Jurkat, Clone E6-1 (cell line): ENCODE measurements around the gene CDC14A.
"Not testable (repeated sequence)": the region's sequence is repeated elsewhere in the genome, so short reads cannot be mapped to it uniquely, and the experiment has no call there.

Experiments used
- DNase-seq: peaks from one replicate; pipeline ENCODE4 v3.0.0-alpha.2; 2011; ENCODE audit warnings: low read depth, low spot score
- H3K4me3 ChIP-seq: 2 replicates; pipeline ENCODE4 v1.5.1; 2011; ENCODE audit warnings: mild to moderate bottlenecking, low read length, control low read depth, moderate library complexity

Gene CDC14A

GRCh38 chr1:100391675-100392074 is 39.4 kb downstream of the CDC14A start:
- no peak for DNase-seq
- H3K4me3 ChIP-seq: no peak overlapping the region

- H3K4me3 ChIP-seq: no peak overlapping the region
- DNase-seq: no peak
Measured at GRCh38 chr1:100392756-100393155, 40.5 kb downstream of the CDC14A start.

- no peak for DNase-seq
- H3K4me3 ChIP-seq: no peak overlapping the region
Measured at GRCh38 chr1:100394285-100394684, 42.0 kb downstream of the CDC14A start.

- no peak for DNase-seq
- no peak overlapping the region for H3K4me3 ChIP-seq
Measured at GRCh38 chr1:100395913-100396312, 43.6 kb downstream of the CDC14A start.

GRCh38 chr1:100396651-100397050 is 44.3 kb downstream of the CDC14A start:
- H3K4me3 ChIP-seq: no peak overlapping the region
- peak; percentile 70 for DNase-seq

- H3K4me3 ChIP-seq: no peak overlapping the region
Measured at GRCh38 chr1:100397681-100398080, 45.4 kb downstream of the CDC14A start.

GRCh38 chr1:100398648-100399047 is 46.3 kb downstream of the CDC14A start:
- no peak for DNase-seq
- H3K4me3 ChIP-seq: no peak overlapping the region

More at GRCh38 chr1:100397681-100398080, 45.4 kb downstream of the CDC14A start:
- no peak for DNase-seq

- peak; percentile 93 for DNase-seq
Measured at GRCh38 chr1:100400404-100400803, 48.1 kb downstream of the CDC14A start.

GRCh38 chr1:100404821-100405220 is 52.5 kb downstream of the CDC14A start:
- no peak overlapping the region for H3K4me3 ChIP-seq
- DNase-seq: no peak

More at GRCh38 chr1:100400404-100400803, 48.1 kb downstream of the CDC14A start:
- peak overlapping the region; percentile 17 for H3K4me3 ChIP-seq

GRCh38 chr1:100405902-100406301 is 53.6 kb downstream of the CDC14A start:
- not testable (repeated sequence) for DNase-seq

GRCh38 chr1:100407390-100407789 is 55.1 kb downstream of the CDC14A start:
- H3K4me3 ChIP-seq, DNase-seq: not testable (repeated sequence)

More at GRCh38 chr1:100405902-100406301, 53.6 kb downstream of the CDC14A start:
- not testable (repeated sequence) for H3K4me3 ChIP-seq

- DNase-seq: no peak
- no peak overlapping the region for H3K4me3 ChIP-seq
Measured at GRCh38 chr1:100411019-100411418, 58.7 kb downstream of the CDC14A start.

- DNase-seq: no peak
- no peak overlapping the region for H3K4me3 ChIP-seq
Measured at GRCh38 chr1:100411574-100411973, 59.3 kb downstream of the CDC14A start.

- no peak overlapping the region for H3K4me3 ChIP-seq
Measured at GRCh38 chr1:100413035-100413434, 60.7 kb downstream of the CDC14A start.

GRCh38 chr1:100414693-100415497 is 62.6 kb downstream of the CDC14A start:
- no peak overlapping the region for H3K4me3 ChIP-seq
- no peak for DNase-seq

More at GRCh38 chr1:100413035-100413434, 60.7 kb downstream of the CDC14A start:
- DNase-seq: no peak

GRCh38 chr1:100415498-100415778 is 63.1 kb downstream of the CDC14A start:
- DNase-seq: no peak
- H3K4me3 ChIP-seq: no peak overlapping the region

GRCh38 chr1:100419072-100419471 is 66.8 kb downstream of the CDC14A start:
- no peak for DNase-seq
- H3K4me3 ChIP-seq: no peak overlapping the region

- H3K4me3 ChIP-seq: no peak overlapping the region
- DNase-seq: no peak
Measured at GRCh38 chr1:100422065-100422464, 69.8 kb downstream of the CDC14A start.

- no peak overlapping the region for H3K4me3 ChIP-seq
- DNase-seq: no peak
Measured at GRCh38 chr1:100423832-100424337, 71.6 kb downstream of the CDC14A start.

- no peak overlapping the region for H3K4me3 ChIP-seq
- no peak for DNase-seq
Measured at GRCh38 chr1:100428160-100428559, 75.9 kb downstream of the CDC14A start.

GRCh38 chr1:100430325-100430756 is 78.0 kb downstream of the CDC14A start:
- no peak overlapping the region for H3K4me3 ChIP-seq
- DNase-seq: no peak
